Measurements from ENCODE around the gene TPM4. TPM values are rescaled to one million over a fixed set of nuclear protein-coding genes. Genes with fewer than 3 reads are reported as not detected.

Gene TPM4
- total and polyA plus RNA-seq, 2 of the 13 experiments (the other 11 are each of a cell fraction or from before 2014, with no cell fraction given) = 180 to 188 TPM

DNA sequence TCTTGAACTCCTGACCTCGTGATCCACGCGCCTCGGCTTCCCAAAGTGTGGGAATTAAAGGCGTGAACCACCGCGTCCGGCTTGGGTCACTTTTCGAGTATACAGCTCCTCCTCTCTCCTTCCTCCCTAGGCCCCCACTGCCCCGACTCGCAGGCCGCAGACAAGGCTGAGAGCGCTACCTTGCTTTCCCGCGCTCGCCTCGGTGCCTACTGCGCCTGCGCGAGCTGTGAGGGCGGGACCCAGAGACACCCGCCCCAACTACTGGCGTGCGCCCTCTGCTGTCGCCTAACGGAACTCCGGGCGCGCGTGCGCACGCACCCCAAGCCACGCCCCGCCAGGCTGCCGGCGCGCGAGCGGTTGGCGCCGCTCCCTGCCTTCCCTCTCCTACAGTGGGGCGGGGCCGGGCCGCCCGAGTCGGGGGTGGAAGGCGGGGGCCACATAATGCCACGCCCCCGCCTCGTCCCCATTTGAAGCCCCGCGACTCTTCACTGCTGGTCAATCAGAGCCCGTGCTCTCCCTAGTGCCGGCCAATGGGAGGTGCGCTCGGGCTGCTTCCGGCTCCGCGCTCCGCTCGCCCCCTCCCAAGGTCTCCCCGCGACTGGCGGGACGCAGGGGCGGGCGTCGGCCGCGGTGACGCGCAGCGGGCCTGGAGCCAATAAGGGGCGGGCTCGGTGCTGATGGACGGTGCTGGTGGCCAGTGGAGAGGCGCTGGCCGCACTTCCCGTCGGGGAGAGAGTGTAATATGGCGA, 35.0 kb downstream of the TPM4 start, which contains the start of gene RAB8A (continued):
- 0 out of 2 replicates have a peak, but pooled peaks have one; percentile 48 for TF ChIP-seq ZNF180 (CRISPR knock-in tag; IDR thresholded peaks at IDR 0.05; ENCODE audit: borderline replicate concordance, low read depth)
- no peak for TF ChIP-seq SRSF4 (IDR thresholded peaks at IDR 0.05; ENCODE audit: low read depth, low read length, poor library complexity, severe bottlenecking)
- TF ChIP-seq BCLAF1 (IDR thresholded peaks at IDR 0.05) = no peak
- no peak for TF ChIP-seq ZNF446 (CRISPR knock-in tag; IDR thresholded peaks at IDR 0.05)
- 0 out of 2 replicates have a peak, but pooled peaks have one; percentile 3 for TF ChIP-seq ZBTB20 (CRISPR knock-in tag; IDR thresholded peaks at IDR 0.05; ENCODE audit: borderline replicate concordance, low read depth)
- no peak for TF ChIP-seq SOX6 (IDR thresholded peaks at IDR 0.05)
- TF ChIP-seq SOX6 (CRISPR knock-in tag; IDR thresholded peaks at IDR 0.05) = peak; percentile 64
- peak; percentile 87 for TF ChIP-seq ZGPAT (CRISPR knock-in tag; IDR thresholded peaks at IDR 0.05)
- TF ChIP-seq ZNF766 (CRISPR knock-in tag; IDR thresholded peaks at IDR 0.05; ENCODE audit: borderline replicate concordance) = no peak
- no peak for TF ChIP-seq THRA (CRISPR knock-in tag; IDR thresholded peaks at IDR 0.05; ENCODE audit: borderline replicate concordance)
- TF ChIP-seq CERS6 (CRISPR knock-in tag; IDR thresholded peaks at IDR 0.05) = no peak
- no peak for TF ChIP-seq ZBTB42 (CRISPR knock-in tag; IDR thresholded peaks at IDR 0.05)
- no peak for TF ChIP-seq NONO (IDR thresholded peaks at IDR 0.05)
- TF ChIP-seq NONO (CRISPR knock-in tag; conservative IDR thresholded peaks at IDR 0.05) = peak; percentile 83
- no peak for TF ChIP-seq ZNF749 (CRISPR knock-in tag; IDR thresholded peaks at IDR 0.05; ENCODE audit: borderline replicate concordance)
- TF ChIP-seq U2AF2 (IDR thresholded peaks at IDR 0.05; ENCODE audit: low read depth, low read length) = no peak
- TF ChIP-seq, protein P1, sequence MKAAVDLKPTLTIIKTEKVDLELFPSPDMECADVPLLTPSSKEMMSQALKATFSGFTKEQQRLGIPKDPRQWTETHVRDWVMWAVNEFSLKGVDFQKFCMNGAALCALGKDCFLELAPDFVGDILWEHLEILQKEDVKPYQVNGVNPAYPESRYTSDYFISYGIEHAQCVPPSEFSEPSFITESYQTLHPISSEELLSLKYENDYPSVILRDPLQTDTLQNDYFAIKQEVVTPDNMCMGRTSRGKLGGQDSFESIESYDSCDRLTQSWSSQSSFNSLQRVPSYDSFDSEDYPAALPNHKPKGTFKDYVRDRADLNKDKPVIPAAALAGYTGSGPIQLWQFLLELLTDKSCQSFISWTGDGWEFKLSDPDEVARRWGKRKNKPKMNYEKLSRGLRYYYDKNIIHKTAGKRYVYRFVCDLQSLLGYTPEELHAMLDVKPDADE (CRISPR knock-in tag; IDR thresholded peaks at IDR 0.05) = no peak
- TF ChIP-seq FOSL1 (CRISPR knock-in tag; IDR thresholded peaks at IDR 0.05; ENCODE audit: borderline replicate concordance) = no peak

Measured in HepG2 (cell line).